HG02840 (cell line): Measurements from ENCODE around the gene CPNE5.
"Not testable (repeated sequence)": the region's sequence is repeated elsewhere in the genome, so short reads cannot be mapped to it uniquely, and the experiment has no call there.

Source experiments
- ATAC-seq: cut with Tn5 transposase; IDR thresholded peaks from one replicate; pipeline ENCODE4 v1.9.1; 2021; ENCODE audit warnings: mild to moderate bottlenecking, moderate library complexity, moderate number of reproducible peaks; ENCODE audit not compliant: unreplicated experiment, low FRiP score

The CPNE5 gene

DNA sequence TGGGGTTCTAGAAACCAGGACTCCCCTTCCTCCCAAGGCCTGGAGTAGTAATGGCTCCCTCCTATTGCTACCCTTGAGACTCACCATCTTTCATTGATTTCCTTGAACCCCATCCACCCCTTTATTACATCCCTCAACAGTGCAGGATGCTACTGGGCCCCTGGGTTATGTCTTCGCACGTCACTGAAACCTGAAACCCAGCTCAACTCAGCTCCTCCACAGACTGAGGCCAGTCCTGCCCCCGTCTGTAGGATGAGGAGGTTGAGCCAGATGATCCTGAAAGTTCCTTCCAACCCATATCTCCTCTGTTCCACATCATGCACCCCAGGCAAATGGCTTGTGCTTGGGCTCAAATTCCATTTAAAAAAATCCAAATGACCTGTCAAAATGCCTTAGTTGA is 21.4 kb downstream of the CPNE5 start:
- ATAC-seq = no peak

DNA sequence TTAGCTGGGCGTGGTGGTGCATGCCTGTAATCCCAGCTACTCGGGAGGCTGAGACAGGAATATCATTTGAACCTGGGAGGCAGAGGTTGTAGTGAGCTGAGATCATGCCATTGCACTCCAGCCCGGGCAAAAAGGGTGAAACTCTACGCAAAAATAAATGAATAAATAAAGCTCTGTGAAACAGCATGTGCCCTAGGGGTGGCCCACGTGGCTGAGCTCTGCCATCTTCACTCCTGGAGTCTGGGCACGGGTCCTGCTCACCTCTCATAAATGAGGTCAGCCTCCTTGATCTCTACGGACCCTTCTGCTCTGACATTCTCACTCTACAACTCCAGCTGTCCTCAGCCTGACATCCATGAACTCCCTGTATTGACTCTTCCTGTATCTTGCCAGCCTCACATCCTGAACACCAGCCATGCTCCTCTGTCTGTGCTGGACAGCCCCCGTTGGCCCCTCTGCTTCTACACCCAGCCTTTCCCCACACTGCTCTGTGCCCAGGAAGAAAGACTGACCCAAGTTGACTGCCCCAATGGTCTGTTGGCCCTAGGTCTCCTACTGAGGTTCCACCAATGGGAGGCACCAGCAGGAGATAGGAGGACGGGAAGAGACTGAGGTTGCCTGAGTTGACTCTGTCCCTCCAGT is 21.9 kb downstream of the CPNE5 start:
- no peak for ATAC-seq

DNA sequence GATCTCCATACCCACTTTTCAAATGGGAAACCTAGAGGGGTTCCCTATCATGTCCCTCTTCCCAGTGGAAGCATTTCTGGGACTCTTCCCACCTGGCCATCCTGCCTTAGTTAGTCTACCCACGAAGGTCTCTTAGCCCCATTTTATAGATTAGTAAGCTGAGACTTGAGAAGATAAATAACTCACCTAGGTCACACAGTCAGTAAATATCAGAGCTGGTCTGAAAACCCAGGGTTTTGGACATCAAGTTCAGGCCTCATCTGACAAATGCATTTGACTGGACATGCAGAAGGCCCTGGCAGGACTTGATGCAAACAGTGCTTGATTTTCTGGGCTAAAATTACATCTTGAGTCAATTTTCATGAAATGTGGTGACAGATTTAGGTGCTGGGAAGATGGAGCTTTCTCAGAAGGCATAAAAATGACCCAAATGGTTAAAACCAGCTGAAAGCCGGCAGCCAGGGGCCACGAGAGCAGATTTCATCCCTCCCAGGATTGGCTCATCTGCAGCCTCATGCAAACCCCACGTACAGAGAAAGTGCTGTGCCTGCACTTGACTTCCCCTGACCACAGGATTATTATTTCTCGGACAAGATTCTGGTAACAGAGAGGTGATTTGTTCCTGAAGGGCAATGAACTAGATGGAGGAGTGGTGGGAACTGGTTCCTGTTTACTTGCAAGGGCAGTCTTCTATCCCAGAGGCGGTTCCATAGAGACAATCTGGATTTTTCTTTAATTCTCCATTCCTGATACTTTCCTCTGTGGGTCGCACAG is 23.1 kb downstream of the CPNE5 start:
- no peak for ATAC-seq

DNA sequence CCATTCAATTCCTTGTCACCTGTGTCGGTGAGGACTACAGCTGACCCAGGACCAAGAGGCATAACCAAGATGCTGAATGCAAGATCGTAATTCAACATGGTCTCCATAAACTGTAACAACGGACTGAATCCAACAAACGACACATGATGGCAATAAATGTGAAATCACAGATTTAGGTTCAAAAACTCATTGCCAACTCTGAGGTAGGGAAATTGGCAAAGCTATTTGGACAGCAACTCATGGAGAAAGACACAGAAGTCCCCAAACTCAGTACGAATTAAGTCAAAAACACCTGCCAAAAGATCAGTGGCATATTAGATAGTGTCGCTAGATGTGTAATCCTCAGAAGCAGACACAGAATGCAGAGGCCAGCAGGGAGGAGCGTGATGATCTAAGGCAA is 25.0 kb downstream of the CPNE5 start:
- no peak for ATAC-seq

DNA sequence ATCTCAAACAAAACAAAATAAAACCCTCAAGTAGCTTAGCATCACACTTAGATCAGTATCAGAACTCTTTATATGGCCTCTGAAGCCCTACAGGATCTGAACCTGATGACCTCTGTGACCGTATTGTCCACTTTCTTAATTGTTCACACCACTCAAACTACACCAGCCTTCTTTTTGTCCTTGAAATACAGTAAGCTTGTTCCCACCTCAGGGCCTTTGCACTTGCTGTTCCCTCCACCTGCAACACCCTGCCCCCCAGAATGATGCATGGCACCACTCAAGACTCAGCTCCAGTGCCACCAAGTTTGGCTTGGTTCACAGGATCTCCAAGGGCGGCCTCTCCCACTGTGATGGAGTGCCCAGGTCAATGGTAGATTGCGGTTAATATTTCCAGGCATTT is 25.7 kb downstream of the CPNE5 start:
- ATAC-seq = no peak

DNA sequence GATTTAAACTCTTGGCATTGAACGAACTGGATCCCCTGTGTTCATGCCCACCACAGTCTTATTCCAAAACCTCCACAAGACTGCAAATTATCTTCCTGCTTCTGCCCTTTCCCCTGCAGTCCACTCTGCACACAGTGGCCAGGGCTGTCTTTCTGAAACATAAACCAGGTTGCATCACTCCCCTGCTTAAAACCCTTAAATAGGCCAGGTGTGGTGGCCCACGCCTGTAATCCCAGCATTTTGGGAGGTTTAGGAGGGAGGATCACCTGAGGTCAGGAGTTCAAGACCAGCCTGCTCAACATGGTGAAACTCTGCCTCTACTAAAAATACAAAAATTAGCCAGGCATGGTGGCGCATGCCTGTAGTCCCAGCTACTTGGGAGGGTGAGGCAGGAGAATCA is 26.2 kb downstream of the CPNE5 start:
- not testable (repeated sequence) for ATAC-seq

DNA sequence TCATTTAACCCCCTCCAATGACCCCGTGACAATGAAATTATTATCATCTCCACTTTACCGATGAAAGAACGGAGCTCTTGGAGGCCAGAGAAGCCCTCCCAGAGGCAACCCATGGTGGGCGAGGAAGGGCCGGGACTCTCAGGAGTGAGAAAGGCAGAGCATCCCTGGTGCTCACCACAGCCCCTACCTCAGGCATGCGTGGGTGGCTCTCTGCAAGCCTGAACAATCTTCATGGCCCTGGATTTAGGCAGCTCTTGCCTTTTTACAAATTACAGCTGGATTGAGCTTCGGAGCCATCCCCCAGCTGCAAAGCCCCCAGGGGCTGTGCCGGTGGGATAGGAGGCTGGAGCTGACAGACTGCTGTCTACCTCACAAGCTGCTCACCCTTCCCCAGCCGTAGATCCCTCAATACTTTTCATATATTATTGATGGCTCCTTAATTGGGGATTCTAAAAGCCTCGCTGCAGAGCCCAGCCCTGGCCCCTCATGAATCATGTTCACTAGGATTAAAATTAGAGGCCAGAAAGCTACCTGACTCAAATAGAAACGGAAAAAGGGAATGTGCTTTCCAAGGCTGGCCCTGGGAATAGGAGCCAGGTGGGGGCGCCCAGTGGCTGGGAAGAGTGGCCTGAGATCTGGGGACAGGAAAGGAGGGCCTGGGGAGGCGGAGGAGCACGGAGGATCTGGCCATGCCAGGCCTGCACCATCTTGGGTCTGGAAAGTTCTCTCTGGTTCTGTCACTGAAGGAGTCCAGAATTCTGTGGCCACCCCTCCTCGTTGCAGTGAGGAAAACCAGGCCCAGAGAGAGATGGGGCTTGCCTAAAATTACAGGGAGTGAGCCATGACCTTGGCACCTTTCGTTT is 29.1 kb downstream of the CPNE5 start:
- no peak for ATAC-seq

DNA sequence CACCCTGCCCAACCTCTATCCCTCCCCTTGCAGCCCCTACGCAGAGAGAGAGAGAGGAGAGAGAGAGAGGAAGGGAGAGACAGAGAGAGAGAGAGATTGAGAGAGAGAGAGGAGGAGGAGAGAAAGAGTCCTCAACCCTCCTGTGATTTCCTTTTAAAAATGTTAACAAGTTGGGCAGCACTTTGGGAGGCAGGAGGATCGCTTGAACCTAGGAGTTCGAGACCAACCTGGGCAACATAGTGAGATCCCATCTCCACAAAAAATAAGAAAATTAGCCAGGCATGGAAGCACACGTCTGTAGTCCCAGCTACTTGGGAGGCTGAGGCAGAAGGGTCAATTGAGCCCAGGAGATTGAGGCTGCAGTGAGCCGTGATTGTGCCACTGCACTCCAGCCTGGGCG is 30.1 kb downstream of the CPNE5 start:
- ATAC-seq = no peak

DNA sequence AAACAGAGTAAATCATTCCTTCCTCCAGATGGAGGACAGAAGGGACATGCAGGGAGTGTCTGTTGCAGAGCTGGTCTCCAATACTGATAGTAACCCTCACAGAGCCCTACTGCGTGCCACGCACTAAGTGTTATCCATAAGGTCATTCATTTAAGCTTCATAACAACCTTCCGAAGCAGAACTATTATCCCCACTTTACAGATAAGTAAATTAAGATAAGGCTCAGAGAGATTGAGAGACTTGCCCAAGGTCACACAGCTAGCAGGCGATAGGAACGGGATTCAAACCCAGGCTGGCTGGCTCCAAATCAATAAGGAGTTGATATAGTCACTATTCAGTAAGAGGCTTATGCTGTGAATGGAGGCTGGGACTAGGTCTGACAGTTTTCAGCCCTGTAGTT is 30.6 kb downstream of the CPNE5 start:
- no peak for ATAC-seq

DNA sequence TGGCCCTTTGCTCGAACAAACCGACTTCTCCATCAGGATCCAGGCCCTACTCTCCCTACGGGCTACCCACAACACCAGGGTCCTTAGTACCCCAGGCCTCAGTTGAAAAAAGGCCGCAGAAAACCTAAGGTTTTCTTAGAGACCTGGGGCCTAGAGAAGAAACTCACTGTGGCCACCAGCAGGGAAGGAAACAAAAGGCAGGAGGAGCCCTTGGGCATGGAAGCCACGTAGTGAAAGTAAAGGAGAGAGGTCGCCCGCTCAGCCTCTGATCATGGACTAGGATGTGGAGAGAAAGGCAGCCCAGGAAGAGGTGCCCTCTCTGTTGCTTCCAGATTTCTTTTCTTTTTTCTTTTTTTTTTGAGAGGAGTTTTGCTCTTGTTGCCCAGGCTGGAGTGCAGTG is 31.5 kb downstream of the CPNE5 start:
- ATAC-seq = no peak

DNA sequence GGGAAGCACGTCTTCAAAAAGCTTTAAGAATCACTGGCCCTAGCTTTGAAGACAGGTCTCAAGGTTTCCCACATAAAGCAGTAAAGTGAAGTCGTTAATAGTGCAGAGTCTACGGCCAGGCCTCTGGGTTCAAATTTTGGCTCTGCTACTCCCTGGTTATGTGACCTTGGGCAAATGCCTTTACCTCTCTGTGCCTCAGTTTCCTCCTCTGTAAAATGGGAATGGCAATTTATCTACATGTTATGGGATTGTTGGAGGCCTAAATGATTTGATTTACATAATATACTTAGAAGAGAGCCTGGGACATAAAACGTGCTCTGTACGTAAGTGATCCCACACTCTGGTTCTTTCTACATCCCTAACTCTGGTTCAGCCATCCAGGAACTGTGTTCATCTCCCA is 32.1 kb downstream of the CPNE5 start:
- no peak for ATAC-seq

DNA sequence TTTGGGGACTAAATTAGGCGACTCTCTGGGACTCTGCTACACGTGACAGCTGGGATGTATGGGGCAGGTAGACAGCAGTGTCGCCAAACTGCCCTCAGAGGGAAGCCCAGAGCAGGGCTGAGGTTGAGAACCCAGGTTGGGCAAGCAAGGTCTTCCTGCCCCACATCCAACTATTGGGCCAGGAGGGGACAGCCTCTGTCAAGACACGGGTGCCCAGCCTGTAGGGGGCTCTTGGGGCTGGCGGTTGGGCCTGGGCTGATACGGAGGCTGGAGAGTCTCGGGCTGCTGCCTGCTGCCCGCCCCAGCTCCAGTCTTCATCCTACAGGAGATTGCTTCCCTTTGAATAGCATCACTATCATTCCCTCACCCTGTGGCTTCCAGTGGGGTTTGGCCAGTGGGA is 33.3 kb downstream of the CPNE5 start:
- ATAC-seq = no peak

DNA sequence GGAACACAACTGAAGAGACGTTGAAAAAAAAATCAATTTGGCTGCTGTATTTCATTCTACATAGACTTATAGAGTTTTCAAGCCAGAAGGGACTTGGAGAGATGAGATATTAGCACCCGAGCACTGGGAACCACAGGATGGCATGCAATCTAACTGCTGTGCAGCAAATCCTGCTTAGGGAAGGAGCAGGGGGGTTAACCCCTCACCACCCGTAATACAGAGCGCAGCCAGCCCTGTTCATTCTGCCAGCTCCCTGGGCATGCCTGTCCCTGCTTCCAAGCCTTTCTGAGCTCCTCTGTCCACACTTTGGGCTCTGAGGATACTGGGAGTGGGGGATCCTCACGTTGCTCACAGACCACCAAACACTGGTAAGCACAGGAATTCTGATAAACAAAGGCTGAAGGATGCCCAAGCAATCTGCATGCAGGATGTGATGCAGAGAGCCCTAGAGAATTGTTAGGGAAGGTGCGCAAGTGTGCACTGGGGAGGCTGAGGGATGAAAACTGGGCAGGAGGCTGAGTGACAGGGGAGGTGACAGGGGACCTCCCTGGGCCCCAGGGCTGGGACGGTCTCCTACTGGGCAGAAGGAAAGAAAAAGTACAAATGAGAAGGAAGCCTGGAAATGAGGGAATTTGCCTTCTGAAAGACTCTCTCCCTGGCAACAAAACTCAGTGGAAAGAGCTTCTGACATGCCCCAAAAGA is 34.0 kb downstream of the CPNE5 start:
- ATAC-seq = no peak

DNA sequence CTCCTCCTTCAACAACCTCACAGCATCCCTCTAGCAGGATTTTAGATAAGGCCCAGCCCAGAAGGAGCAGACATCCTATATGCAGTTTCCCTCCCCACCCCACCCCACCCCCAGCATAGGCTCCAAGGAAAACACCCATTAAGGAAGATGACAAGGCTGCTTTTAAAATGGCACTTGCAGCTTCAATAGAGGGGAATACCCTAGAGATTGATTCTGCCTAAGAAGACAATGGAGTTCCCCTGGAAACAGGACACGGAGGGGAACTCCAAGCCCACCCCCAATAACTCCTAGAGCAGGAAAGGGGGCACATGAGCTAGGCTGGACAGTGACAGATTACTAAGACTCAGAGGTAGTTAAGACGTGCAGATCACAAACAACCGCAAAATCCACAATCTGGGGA is 34.7 kb downstream of the CPNE5 start:
- ATAC-seq = no peak

DNA sequence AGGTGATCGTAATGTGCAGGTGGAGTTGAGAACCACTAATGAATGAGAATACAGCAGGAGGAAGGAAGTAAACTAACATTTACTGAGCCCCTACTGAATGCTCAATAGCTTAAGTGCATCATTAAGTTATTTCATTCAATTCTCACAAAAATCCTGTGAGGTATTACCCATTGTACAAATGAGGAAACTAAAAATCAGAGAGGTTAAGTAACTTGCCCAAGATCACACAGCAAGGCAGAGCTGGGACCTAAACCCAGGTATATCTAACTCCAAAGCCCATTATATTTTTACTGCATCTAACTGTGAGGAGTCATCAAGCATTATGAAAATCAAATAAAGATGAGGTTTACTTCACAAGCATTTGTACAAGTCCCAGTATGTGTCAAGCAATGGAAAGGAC is 35.3 kb downstream of the CPNE5 start:
- no peak for ATAC-seq

DNA sequence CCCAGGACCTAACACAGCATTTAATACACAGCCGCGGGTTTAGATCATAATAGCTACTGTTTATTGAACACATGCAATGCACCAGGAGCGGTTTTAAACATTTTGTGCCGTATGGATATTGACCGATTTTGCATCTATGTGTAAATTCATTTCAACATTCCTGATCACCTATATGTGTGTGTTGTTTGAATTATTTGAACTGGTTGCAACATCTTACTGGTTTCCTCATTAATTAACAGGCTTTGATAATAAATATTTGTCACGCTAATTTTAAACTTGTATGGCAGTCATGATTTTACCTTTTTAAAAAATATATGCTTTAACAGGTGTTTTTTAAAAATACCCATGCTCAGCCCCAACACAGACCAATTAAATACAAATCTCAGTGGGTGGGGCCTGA is 35.8 kb downstream of the CPNE5 start:
- no peak for ATAC-seq

DNA sequence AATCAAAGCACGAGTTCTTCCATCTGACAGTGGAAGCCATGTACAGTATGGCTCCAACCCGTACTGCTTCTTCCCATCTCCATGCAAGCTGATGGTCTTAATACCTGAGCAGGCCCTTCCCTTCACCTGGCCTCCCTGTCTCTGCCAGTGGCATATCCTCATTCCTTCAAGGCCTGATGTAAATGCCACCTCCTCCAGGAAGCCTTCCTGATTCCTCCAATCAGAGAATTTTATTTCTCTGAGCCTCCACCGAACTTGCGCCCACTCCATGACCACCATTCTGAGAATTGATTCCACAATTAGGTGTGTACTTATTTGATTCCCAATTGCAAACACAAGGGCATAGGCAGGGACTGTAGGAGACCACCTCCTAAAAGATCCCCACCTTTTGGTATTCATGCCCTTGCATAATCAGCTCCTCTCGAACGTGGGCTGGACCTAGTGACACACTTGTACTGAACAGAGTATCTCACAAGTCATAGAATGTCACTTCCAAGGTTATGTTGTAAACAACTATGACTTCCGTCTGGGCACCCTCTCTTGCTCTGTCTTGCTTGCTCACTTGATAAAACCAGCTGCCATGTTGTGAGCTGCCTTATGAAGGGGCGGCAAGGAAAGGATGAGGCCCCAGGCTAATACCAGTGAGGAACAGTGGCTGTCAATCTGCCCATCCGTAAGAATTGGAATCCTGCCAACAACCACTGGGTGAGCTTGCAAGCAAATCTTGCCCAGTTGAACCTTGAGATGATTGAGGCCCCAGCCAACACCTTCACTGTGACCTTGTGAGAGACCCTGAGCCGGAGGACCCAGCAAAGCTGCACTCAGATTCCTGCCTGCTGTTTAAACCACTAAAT is 38.8 kb downstream of the CPNE5 start:
- ATAC-seq = no peak

DNA sequence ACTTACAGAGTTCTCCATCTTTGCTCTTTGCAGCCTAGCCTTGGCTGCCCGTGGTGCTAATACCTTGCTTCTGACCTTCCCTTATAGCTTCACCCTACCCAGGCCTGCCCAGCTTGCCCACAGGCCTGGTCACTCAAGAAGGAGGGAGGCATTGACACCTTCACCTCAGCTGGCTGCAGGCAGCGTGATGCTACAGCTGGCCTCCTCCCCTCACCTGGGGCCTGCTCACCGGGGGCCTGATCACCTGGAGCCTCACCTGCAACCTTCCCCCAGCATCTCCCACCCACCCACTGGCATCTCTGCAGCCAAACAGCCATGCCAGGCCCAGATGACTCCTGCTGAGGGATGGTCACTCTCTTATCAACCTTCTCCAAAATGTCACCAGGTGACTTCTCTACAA is 40.4 kb downstream of the CPNE5 start:
- no peak for ATAC-seq

DNA sequence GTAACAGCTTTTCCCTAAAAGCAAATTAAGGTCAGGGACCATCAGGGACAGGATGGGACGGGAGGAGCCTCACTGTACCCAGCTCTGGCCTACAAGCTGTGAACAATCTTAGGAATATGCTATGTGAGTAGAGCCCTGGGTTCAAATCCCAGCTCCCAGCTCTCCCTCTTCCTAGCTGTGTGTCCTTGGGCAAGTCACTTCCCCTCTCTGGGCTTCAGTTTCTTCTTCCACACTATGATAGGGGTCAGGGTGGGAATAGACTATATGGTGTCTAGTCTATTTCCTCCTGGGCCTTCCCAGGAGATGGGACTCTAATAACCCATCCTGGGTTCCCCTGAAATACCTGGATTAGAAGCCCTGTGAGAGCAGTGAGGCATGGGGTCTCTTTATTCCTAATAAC is 41.6 kb downstream of the CPNE5 start:
- ATAC-seq = no peak

DNA sequence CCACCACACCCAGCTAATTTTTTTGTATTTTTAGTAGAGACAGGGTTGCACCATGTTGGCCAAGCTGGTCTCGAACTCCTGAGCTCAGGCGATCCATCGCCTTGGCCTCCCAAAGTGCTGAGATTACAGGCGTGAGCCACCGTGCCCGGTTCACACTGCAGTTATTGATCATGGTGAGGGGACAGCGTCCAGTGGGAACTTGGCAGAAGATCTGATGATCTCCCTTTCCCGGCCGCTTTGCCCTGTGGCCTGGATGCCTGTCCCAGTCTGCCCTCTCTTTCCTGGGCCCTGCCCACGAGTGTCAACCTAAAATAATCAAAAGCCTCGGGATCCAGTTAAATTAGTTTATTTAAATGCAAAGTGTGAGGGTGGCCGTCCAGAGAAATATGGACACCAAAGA is 42.2 kb downstream of the CPNE5 start:
- ATAC-seq = no peak
